K562 (cell line): Measurements from ENCODE around the gene HSPA1B. TPM values are rescaled to one million over a fixed set of nuclear protein-coding genes. Genes with fewer than 3 reads are reported as not detected.

Experiments
- CAMTA2 ChIP-seq: fragments of 250-450 bp; sonication (Bioruptor Pico); conservative IDR thresholded peaks from 2 replicates; pipeline ENCODE4 v1.5.1; 2022
- ETV1 ChIP-seq: fragments of 450-650 bp; conservative IDR thresholded peaks from 2 replicates; pipeline ENCODE4 v1.6.1; 2016; ENCODE audit warnings: missing genetic modification characterization, control low read depth, low read depth, missing compliant biosample characterization
- HMG20A ChIP-seq: fragments of 450-650 bp; formaldehyde crosslinking; conservative IDR thresholded peaks from 2 replicates; pipeline ENCODE4 v1.4.0; 2020; ENCODE audit warnings: mild to moderate bottlenecking, mixed read lengths
- MTA1 ChIP-seq: fragments of 450-650 bp; IDR thresholded peaks from 2 replicates; pipeline ENCODE4 v1.6.1; 2017; ENCODE audit warnings: borderline replicate concordance
- NFE2L1 ChIP-seq: fragments of 450-650 bp; IDR thresholded peaks from 2 replicates; pipeline ENCODE4 v1.6.1; 2016; ENCODE audit warnings: missing genetic modification characterization, low read depth, mild to moderate bottlenecking, missing compliant biosample characterization, moderate library complexity, borderline replicate concordance
- NONO ChIP-seq, 2 experiments: fragments of 200-400 bp in 1 of 2; fragments of 450-650 bp in 1 of 2; formaldehyde crosslinking in 1 of 2; IDR thresholded peaks; 2 replicates each; pipeline ENCODE4 v1.6.1; 2017; ENCODE audit warnings: low read depth in 2 of 2, mild to moderate bottlenecking in 2 of 2, moderate library complexity in 2 of 2, low read length in 1 of 2
- PHF21A ChIP-seq: fragments of 450-650 bp; IDR thresholded peaks from 2 replicates; pipeline ENCODE4 v1.6.1; 2017; ENCODE audit warnings: low read depth, borderline replicate concordance
- PRMT5 ChIP-seq: sonication (generic); formaldehyde crosslinking; IDR thresholded peaks from 2 replicates; pipeline ENCODE4 v1.5.0; 2020; ENCODE audit warnings: missing genetic modification reagents
- RAD51 ChIP-seq: fragments of 450-650 bp; IDR thresholded peaks from 2 replicates; pipeline ENCODE4 v1.7.1; 2016; ENCODE audit warnings: low read depth, mild to moderate bottlenecking, borderline replicate concordance
- SIN3A ChIP-seq, 2 experiments: fragments of 150-350 bp in 1 of 2; IDR thresholded peaks; 2 replicates each; pipeline ENCODE4 v1.6.1; 2011 to 2016; ENCODE audit warnings: borderline replicate concordance in 2 of 2, low read depth in 2 of 2, low read length in 2 of 2, mild to moderate bottlenecking in 2 of 2, moderate library complexity in 2 of 2; ENCODE audit not compliant: control insufficient read depth in 1 of 2
- SMARCA4 ChIP-seq: fragments of 450-650 bp; IDR thresholded peaks from 2 replicates; pipeline ENCODE4 v1.6.1; 2016
- TBP ChIP-seq: optimal IDR thresholded peaks from 2 replicates; pipeline ENCODE3; 2011; ENCODE audit warnings: low read depth, low read length, improper control_type of control experiment
- TGIF2 ChIP-seq: sonication (generic); formaldehyde crosslinking; IDR thresholded peaks from 2 replicates; pipeline ENCODE4 v1.8.1; 2022; ENCODE audit warnings: mild to moderate bottlenecking, missing genetic modification reagents, moderate library complexity
- ZBTB17 ChIP-seq: fragments of 450-650 bp; formaldehyde crosslinking; IDR thresholded peaks from 2 replicates; pipeline ENCODE4 v1.4.0; 2020; ENCODE audit warnings: mild to moderate bottlenecking
- ZNF274 ChIP-seq: IDR thresholded peaks from 2 replicates; pipeline ENCODE4 v1.6.1; 2011; ENCODE audit warnings: low read depth, mild to moderate bottlenecking, low read length, moderate library complexity, borderline replicate concordance
- ZNF551 ChIP-seq: fragments of 250-450 bp; sonication (Bioruptor Pico); IDR thresholded peaks from 2 replicates; pipeline ENCODE4 v1.5.0; 2021; ENCODE audit warnings: mild to moderate bottlenecking, moderate library complexity
- ZNF609 ChIP-seq: sonication (generic); formaldehyde crosslinking; IDR thresholded peaks from 2 replicates; pipeline ENCODE4 v1.8.1; 2023; ENCODE audit warnings: missing genetic modification reagents, mild to moderate bottlenecking, borderline replicate concordance
- ZNF655 ChIP-seq: fragments of 250-450 bp; sonication (Bioruptor Pico); IDR thresholded peaks from 2 replicates; pipeline ENCODE4 v1.5.0; 2021
- polyA plus RNA-seq, 8 experiments: library from polyadenylated mRNA; depleted of rRNA in 4 of 8; stranded (reverse) in 5 of 8; unstranded in 3 of 8; fragments of >200 nt; fragmentation: Nextera tagmentation in 2 of 8; fragmentation: Illumina TruSeq in 1 of 8; extraction: Ambion mirVana in 2 of 8; extraction: Trizol in 1 of 8; gene quantifications; 2 replicates each; pipeline versions ENCODE4 v1.2.1 to v1.2.3, GENCODE V29; 2011 to 2014; ENCODE audit warnings: inconsistent platforms in 1 of 8, missing spikeins in 1 of 8
- total RNA-seq, 7 experiments: library from RNA; depleted of rRNA in 6 of 7; stranded (reverse); fragments of >200 nt in 6 of 7; fragmentation: Illumina TruSeq in 2 of 7; extraction: Trizol in 2 of 7; gene quantifications; 2 replicates each; pipeline versions ENCODE4 v1.2.1 to v1.2.3, GENCODE V29; 2011 to 2021; ENCODE audit warnings: low replicate concordance in 1 of 7
- TF ChIP-seq, protein P1 (sequence below): IDR thresholded peaks from 2 replicates; pipeline ENCODE4 v1.6.1; 2011; ENCODE audit warnings: borderline replicate concordance, low read depth, mild to moderate bottlenecking, moderate library complexity, low read length; ENCODE audit not compliant: insufficient read depth, poor library complexity, severe bottlenecking

Gene HSPA1B
- total and polyA plus RNA-seq, 9 of the 15 experiments (the other 6 are each of a cell fraction or from before 2014, with no cell fraction given) = 0.27 to 227 (median 51.2) TPM

- TF ChIP-seq ZNF655 (CRISPR knock-in tag) (no peak), ZNF609 (CRISPR knock-in tag) (no peak), TGIF2 (CRISPR knock-in tag) (no peak), MTA1 (0 out of 2 replicates have a peak, but pooled peaks have one; percentile 51), TBP (no peak), SIN3A (IDR thresholded peaks at IDR 0.05; ENCODE audit: borderline replicate concordance in 2 of 2, control insufficient read depth in 1 of 2, low read depth in 2 of 2, low read length in 2 of 2) (0 out of 4 replicates have a peak, but pooled peaks of 1 of the 2 experiments have one; percentile 55), SMARCA4 (no peak), NFE2L1 (tag) (no peak), HMG20A (CRISPR knock-in tag) (no peak), CAMTA2 (CRISPR knock-in tag) (no peak), NONO (IDR thresholded peaks at IDR 0.05; ENCODE audit: low read depth in 2 of 2, low read length in 1 of 2) (no peak), ZBTB17 (CRISPR knock-in tag) (no peak), ZNF551 (CRISPR knock-in tag) (no peak), PRMT5 (no peak), ETV1 (tag) (0 out of 2 replicates have a peak, but pooled peaks have one; percentile 24), RAD51 (no peak), ZNF274 (no peak), PHF21A (no peak)
- TF ChIP-seq, protein P1, sequence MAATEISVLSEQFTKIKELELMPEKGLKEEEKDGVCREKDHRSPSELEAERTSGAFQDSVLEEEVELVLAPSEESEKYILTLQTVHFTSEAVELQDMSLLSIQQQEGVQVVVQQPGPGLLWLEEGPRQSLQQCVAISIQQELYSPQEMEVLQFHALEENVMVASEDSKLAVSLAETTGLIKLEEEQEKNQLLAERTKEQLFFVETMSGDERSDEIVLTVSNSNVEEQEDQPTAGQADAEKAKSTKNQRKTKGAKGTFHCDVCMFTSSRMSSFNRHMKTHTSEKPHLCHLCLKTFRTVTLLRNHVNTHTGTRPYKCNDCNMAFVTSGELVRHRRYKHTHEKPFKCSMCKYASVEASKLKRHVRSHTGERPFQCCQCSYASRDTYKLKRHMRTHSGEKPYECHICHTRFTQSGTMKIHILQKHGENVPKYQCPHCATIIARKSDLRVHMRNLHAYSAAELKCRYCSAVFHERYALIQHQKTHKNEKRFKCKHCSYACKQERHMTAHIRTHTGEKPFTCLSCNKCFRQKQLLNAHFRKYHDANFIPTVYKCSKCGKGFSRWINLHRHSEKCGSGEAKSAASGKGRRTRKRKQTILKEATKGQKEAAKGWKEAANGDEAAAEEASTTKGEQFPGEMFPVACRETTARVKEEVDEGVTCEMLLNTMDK = no peak
Measured at GRCh38 chr6:31791324-31792089, 36.0 kb upstream of the HSPA1B start (continued).
